Heart right ventricle (tissue), 16 donors: ENCODE measurements around the gene ACYP2. TPM values are rescaled to one million over a fixed set of nuclear protein-coding genes. Genes with fewer than 3 reads are reported as not detected.
"Not testable (repeated sequence)": the region's sequence is repeated elsewhere in the genome, so short reads cannot be mapped to it uniquely, and the experiment has no call there.

Experiments
- ATAC-seq, 8 donors: fragments of 200-7000 bp; cut with Tn5 transposase; one replicate each; pipeline ENCODE4 v1.9.1; 2020; ENCODE audit warnings: mild to moderate bottlenecking in 8 of 8, moderate library complexity in 8 of 8, moderate number of reproducible peaks in 1 of 8
- DNase-seq, 2 donors: peaks; one replicate each; pipeline ENCODE4 v3.0.0-alpha.2; 2020
- H3K27ac ChIP-seq, 10 donors: fragments of 200-600 bp; sonication (generic) in 2 of 10; one replicate each; pipeline versions ENCODE4 v1.5.0 to v1.8.0; 2020 to 2022; ENCODE audit warnings: mild to moderate bottlenecking in 3 of 10
- H3K27me3 ChIP-seq, 7 donors: fragments of 200-600 bp; one replicate each; pipeline ENCODE4 v1.8.0; 2021 to 2022; ENCODE audit warnings: mild to moderate bottlenecking in 2 of 7
- H3K36me3 ChIP-seq, 9 donors: fragments of 200-600 bp; sonication (generic) in 1 of 9; one replicate each; pipeline versions ENCODE4 v1.5.0 to v1.8.0; 2020 to 2022; ENCODE audit warnings: mild to moderate bottlenecking in 2 of 9
- H3K4me1 ChIP-seq, 9 donors: fragments of 200-600 bp; sonication (generic) in 1 of 9; one replicate each; pipeline versions ENCODE4 v1.5.0 to v1.8.0; 2020 to 2022; ENCODE audit warnings: mild to moderate bottlenecking in 4 of 9
- H3K4me3 ChIP-seq, 10 donors: fragments of 200-600 bp; sonication (generic) in 2 of 10; one replicate each; pipeline versions ENCODE4 v1.5.0 to v1.8.0; 2020 to 2022; ENCODE audit warnings: mild to moderate bottlenecking in 7 of 10, moderate library complexity in 2 of 10
- H3K9me3 ChIP-seq, 11 donors: fragments of 200-600 bp in 10 of 11; sonication (generic) in 2 of 11; one replicate each; pipeline versions ENCODE4 v1.5.0 to v1.8.0; 2013 to 2022; ENCODE audit warnings: mild to moderate bottlenecking in 2 of 11, control low read depth in 1 of 11, moderate library complexity in 1 of 11
- CTCF ChIP-seq, 9 donors: fragments of 200-600 bp; sonication (generic) in 2 of 9; IDR thresholded peaks; one replicate each; pipeline versions ENCODE4 v1.5.0 to v1.8.0; 2021 to 2022; ENCODE audit warnings: antibody characterized with exemption in 9 of 9, mild to moderate bottlenecking in 5 of 9, moderate library complexity in 1 of 9
- WGBS, 2 donors: extraction: QIAGEN DNeasy Blood & Tissue Kit; methylation state at CpG; one replicate each; pipeline ENCODE4 v1.1.7; 2013; ENCODE audit warnings: inconsistent platforms in 1 of 2; 5-methylcytosine and 5-hydroxymethylcytosine counted together
- intact Hi-C, 10 donors: fragments of 100-400 bp; cut with DNase I; formaldehyde crosslinking; loops; one replicate each; pipeline versions ENCODE4 v1.11.1 to v1.14.2; 2022
- polyA plus RNA-seq, 2 donors: library from polyadenylated mRNA; stranded (reverse); fragments of 200-250 nt; gene quantifications; one replicate each; pipeline ENCODE4 v1.2.3, GENCODE V29; 2013
- total RNA-seq, 10 donors: library from RNA; stranded (reverse); fragmentation: NEBNext Ultra II Directional in 3 of 10; extraction: Animal tissue kit (Norgen Biotek cat#: 25700) in 3 of 10; gene quantifications; one replicate each; pipeline versions ENCODE4 v1.2.1 to v1.2.4, GENCODE V29; 2021 to 2023
- donor health status: Arrhythmogenic right ventricular cardiomyopathy.
- donor health status: ischemic (EF 13 %, LVEDD 7.1; RV severe dilation, severe dysfunction).
- donor health status: healthy with polysubstance abuse.
- donor health status: DM: no; HTN: yes; CAD: no.
- donor health status: DM: no; HTN: no; CAD: no.
- donor health status: ischemic (EF 25% LVEDD 6.9; RV normal size, moderate dysfunction).
- donor health status: ischemic (EF 25% LVEDD 5.7; RV mildly dilated, moderate dysfunction).
- donor health status: healthy.
- donor health status: DM: yes; HTN: yes; CAD: no.
- donor health status: Ischemic cardiomyopathy.
- donor health status: ischemic (EF 35%, LVEDD 5.7; RV mildly dilated, moderate dysfunction).
- donor health status: nonischemic (EF 11% LVEDD 7.7; RV severe dilation, severe dysfunction).
- donor health status: DM: yes; HTN: yes; CAD: no.
- donor health status: PGD.
- donor health status: ischemic (EF 29% LVEDD 5.4; RV normal size, mild dysfunction).
- donor health status: nonischemic (EF 23%, LVEDD 6.1; RV moderate dilation, normal function).

ACYP2 gene
- total and polyA plus RNA-seq, 12 donors, result 45.7 to 87.1 (median 74.3) TPM

- WGBS, 2 donors, result 28 to 44% methylated on average over 4 of the region's 4 CpGs
- ATAC-seq (peak; percentile 92 to 99 (median 95)), DNase-seq (peak in 1 of 2 donors; percentile 51)
- intact Hi-C loops, result no loop called here
- no peak for TF ChIP-seq CTCF (IDR thresholded peaks at IDR 0.05)
- Histone ChIP-seq H3K27ac (peak overlapping the region; percentile 30 to 90 (median 69)), H3K9me3 (peaks cover 0 to 11% (median 6%) of the 10 kb centered on the region in 11 donors), H3K36me3 (peaks cover 0 to 11% (median 0%) of the 10 kb centered on the region in 9 donors), H3K27me3 (no peaks in the 10 kb centered on the region), H3K4me3 (peak overlapping the region in 8 of 10 donors; percentile 7 to 46 (median 34)), H3K4me1 (peaks cover 0 to 16% (median 13%) of the 10 kb centered on the region in 9 donors)
These were observed 7.5 kb downstream of the ACYP2 start for GRCh38 chr2:54122939-54123338.

DNA sequence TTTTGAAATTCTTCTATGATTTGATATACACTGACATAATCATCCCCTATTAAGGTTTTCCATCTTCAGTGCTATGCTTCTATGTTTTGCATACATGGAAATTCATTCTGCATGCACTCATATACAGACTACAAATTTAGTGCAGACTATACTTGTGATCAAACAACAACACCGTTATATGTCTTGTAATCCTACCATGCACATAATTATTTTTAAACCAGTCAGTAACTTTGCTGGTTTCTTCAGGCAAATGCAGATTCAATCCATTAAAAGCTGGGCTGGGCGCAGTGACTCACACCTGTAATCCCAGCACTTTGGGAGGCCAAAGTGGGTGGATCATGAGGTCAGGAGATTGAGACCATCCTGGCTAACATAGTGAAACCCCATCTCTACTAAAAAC lies 11.8 kb downstream of the ACYP2 start:
- H3K4me3 ChIP-seq, intact Hi-C loops, H3K27me3 ChIP-seq, ATAC-seq, H3K36me3 ChIP-seq, H3K9me3 ChIP-seq, DNase-seq, H3K27ac ChIP-seq, H3K4me1 ChIP-seq: not testable (repeated sequence)
- 94 to 97% methylated on average over 2 of the region's 2 CpGs for WGBS, 2 donors

GRCh38 chr2:54133056-54133455 lies 17.6 kb downstream of the ACYP2 start:
- TF ChIP-seq CTCF (IDR thresholded peaks at IDR 0.05), result no peak
- ATAC-seq (no peak), DNase-seq (no peak)
- intact Hi-C loops, result loop anchor here in 1 of 10 donors (5.0 kb wide), 1 partner anchor 1194 kb away; no protein-coding TSS in a partner anchor
- Histone ChIP-seq H3K27ac (no peak overlapping the region), H3K36me3 (peaks cover 0 to 10% (median 0%) of the 10 kb centered on the region in 9 donors), H3K4me1 (no peaks in the 10 kb centered on the region), H3K9me3 (no peaks in the 10 kb centered on the region), H3K4me3 (no peak overlapping the region), H3K27me3 (no peaks in the 10 kb centered on the region)
- WGBS, 2 donors, result 86 to 96% methylated on average over 4 of the region's 4 CpGs

DNA sequence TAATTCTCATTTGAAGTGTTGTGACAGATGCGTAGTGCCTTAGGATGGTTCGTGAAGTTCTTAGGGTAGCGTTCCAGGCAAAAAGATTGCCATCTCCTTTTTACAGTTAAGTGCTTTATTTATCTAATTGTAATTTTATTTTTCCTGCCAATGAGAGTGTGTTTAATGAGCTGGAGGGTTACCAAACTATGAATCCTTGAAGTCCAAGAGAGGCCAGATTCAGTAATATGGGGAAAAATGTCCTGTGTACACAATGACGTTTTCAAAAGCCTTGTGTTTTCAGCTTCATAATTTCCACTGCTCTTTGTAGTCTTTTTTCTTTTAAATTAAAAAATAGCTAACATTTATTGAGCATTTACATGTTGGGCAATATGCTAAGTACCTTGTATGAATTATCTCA lies 23.8 kb downstream of the ACYP2 start:
- Histone ChIP-seq H3K4me1 (no peaks in the 10 kb centered on the region), H3K36me3 (peaks cover 0 to 42% (median 0%) of the 10 kb centered on the region in 9 donors), H3K27me3 (no peaks in the 10 kb centered on the region), H3K27ac (no peak overlapping the region), H3K9me3 (no peaks in the 10 kb centered on the region), H3K4me3 (no peak overlapping the region)
- TF ChIP-seq CTCF (IDR thresholded peaks at IDR 0.05), result no peak
- intact Hi-C loops, result no loop called here
- WGBS, 2 donors, result 86 to 91% methylated on average over 4 of the region's 4 CpGs
- ATAC-seq (no peak), DNase-seq (no peak)

- 82 to 83% methylated on average over 2 of the region's 2 CpGs for WGBS, 2 donors
- Histone ChIP-seq H3K4me3 (no peak overlapping the region), H3K36me3 (peaks cover 0 to 43% (median 0%) of the 10 kb centered on the region in 9 donors), H3K4me1 (no peaks in the 10 kb centered on the region), H3K9me3 (no peaks in the 10 kb centered on the region), H3K27ac (no peak overlapping the region), H3K27me3 (no peaks in the 10 kb centered on the region)
- intact Hi-C loops, result no loop called here
- ATAC-seq (no peak), DNase-seq (no peak)
- TF ChIP-seq CTCF (IDR thresholded peaks at IDR 0.05), result no peak
These were observed 28.4 kb downstream of the ACYP2 start for GRCh38 chr2:54143780-54144179.
